OCI-LY7 (cell line): ENCODE results near the gene IFT57. TPM values are rescaled to one million over a fixed set of nuclear protein-coding genes. Genes with fewer than 3 reads are reported as not detected.

Experiments used
- BruUV-seq: library from RNA; stranded (reverse); fragments of 400-500 nt; replicated peaks from 2 replicates; lab custom pipeline; 2021; lab: Mats Ljungman, UMichigan
- CTCF ChIA-PET: fragments of 300-600 bp; sonication (Branson Sonifier 250); formaldehyde crosslinking; loops from one replicate; lab custom pipeline; 2022; ENCODE audit warnings: antibody characterized with exemption; ENCODE audit not compliant: unreplicated experiment; lab: Charles Lee
- POLR2A ChIA-PET: fragments of 300-600 bp; sonication (Branson Sonifier 250); formaldehyde crosslinking; loops from one replicate; lab custom pipeline; 2022; ENCODE audit warnings: antibody characterized with exemption; lab: Charles Lee
- DNase-seq: peaks from one replicate; pipeline ENCODE4 v3.0.0-alpha.2; 2015; ENCODE audit warnings: low spot score
- H2AFZ ChIP-seq: fragments of 200-600 bp; sonication (generic), shearing (Covaris generic); 2 replicates; pipeline ENCODE4 v1.6.1; 2014; ENCODE audit warnings: mild to moderate bottlenecking, antibody characterized with exemption, low read length, moderate library complexity
- H3K27ac ChIP-seq: fragments of 200-600 bp; sonication (generic); 2 replicates; pipeline ENCODE4 v1.5.1; 2014; ENCODE audit warnings: mixed run types, low read depth, mild to moderate bottlenecking, moderate library complexity, low read length, inconsistent platforms; ENCODE audit not compliant: poor library complexity, severe bottlenecking
- H3K36me3 ChIP-seq: fragments of 200-600 bp; sonication (generic); 2 replicates; pipeline ENCODE4 v1.6.1; 2014; ENCODE audit warnings: mild to moderate bottlenecking, antibody characterized with exemption, low read length, moderate library complexity, mixed read lengths; ENCODE audit not compliant: insufficient read depth
- H3K4me1 ChIP-seq: fragments of 200-600 bp; sonication (generic); 2 replicates; pipeline ENCODE4 v1.5.1; 2014; ENCODE audit warnings: mild to moderate bottlenecking, low read length; ENCODE audit not compliant: insufficient read depth, poor library complexity, severe bottlenecking
- H3K4me2 ChIP-seq: fragments of 200-600 bp; sonication (generic); 2 replicates; pipeline ENCODE4 v1.6.1; 2014; ENCODE audit warnings: mild to moderate bottlenecking, low read length
- H3K4me3 ChIP-seq: fragments of 200-600 bp; sonication (generic); 2 replicates; pipeline ENCODE4 v1.5.1; 2014; ENCODE audit warnings: mild to moderate bottlenecking, low read depth, low read length; ENCODE audit not compliant: poor library complexity, severe bottlenecking
- H3K79me2 ChIP-seq: fragments of 200-600 bp; sonication (generic); 2 replicates; pipeline ENCODE4 v1.6.1; 2016; ENCODE audit warnings: low read depth, mild to moderate bottlenecking, low read length, moderate library complexity, mixed read lengths; ENCODE audit not compliant: insufficient read depth
- H3K9me2 ChIP-seq: fragments of 200-600 bp; sonication (generic); 2 replicates; pipeline ENCODE4 v1.6.1; 2016; ENCODE audit warnings: mild to moderate bottlenecking, low read length, mixed read lengths; ENCODE audit not compliant: insufficient read depth
- H3K9me3 ChIP-seq: fragments of 200-600 bp; sonication (generic); 2 replicates; pipeline ENCODE4 v1.6.1; 2014; ENCODE audit warnings: mild to moderate bottlenecking, mixed run types, low read length, mixed read lengths
- H4K20me1 ChIP-seq: fragments of 200-600 bp; sonication (generic); 2 replicates; pipeline ENCODE4 v1.6.1; 2014; ENCODE audit warnings: mild to moderate bottlenecking, antibody characterized with exemption, low read length, moderate library complexity, mixed read lengths; ENCODE audit not compliant: insufficient read depth
- EZH2phosphoT487 ChIP-seq: fragments of 200-600 bp; sonication (generic); IDR thresholded peaks from 2 replicates; pipeline ENCODE4 v1.6.1; 2018; ENCODE audit warnings: low read depth, borderline replicate concordance, mild to moderate bottlenecking, mixed run types, antibody characterized with exemption, low read length, moderate library complexity, mixed read lengths
- intact Hi-C: fragments of 100-400 bp; cut with micrococcal nuclease; formaldehyde crosslinking; loops from one replicate; pipeline ENCODE4 v1.10.0; 2022; ENCODE audit not compliant: unreplicated experiment
- total RNA-seq, 2 experiments: library from RNA; depleted of rRNA in 1 of 2; stranded (reverse); fragments of >200 nt in 1 of 2; shearing (Covaris generic) in 1 of 2; gene quantifications; 2 replicates each; pipeline ENCODE4 v1.2.3, GENCODE V29; 2014 to 2022
- TF ChIP-seq, protein P1 (sequence below): fragments of 200-600 bp; sonication (generic); conservative IDR thresholded peaks from 2 replicates; pipeline ENCODE4 v1.5.1; 2014; ENCODE audit warnings: mild to moderate bottlenecking, antibody characterized with exemption, low read length, moderate library complexity, mixed read lengths

The IFT57 gene
- total RNA-seq, 2 experiments from 2014 or later = 44.1 to 68.2 TPM

DNA sequence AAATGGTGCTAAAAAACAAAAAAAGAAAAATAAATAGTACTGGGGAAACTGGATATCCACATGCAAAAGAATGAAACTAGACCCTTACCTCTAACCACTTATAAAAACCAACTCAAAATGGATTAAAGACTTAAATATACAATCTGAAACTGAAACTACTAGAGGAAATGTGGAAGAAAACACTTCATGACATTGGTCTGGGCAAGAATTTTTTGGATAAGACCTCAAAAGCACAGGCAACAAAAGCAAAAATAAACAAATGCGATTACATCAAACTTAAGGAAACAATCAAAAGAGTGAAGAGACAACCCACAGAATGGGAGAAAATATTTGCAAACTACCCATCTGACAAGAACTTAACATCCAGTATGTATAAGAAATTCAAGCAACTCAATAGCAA, 6.4 kb downstream of the IFT57 start:
- Histone ChIP-seq H3K79me2 (peaks cover 27% of the 10 kb centered on the region; the same call in 1 of the 2 replicates), H3K36me3 (peaks cover 50% of the 10 kb centered on the region), H4K20me1 (no peaks in the 10 kb centered on the region), H3K27ac (no peak overlapping the region), H3K4me1 (peaks cover 29% of the 10 kb centered on the region), H3K4me2 (no peak overlapping the region), H2AFZ (no peak overlapping the region), H3K9me2 (no peaks in the 10 kb centered on the region), H3K4me3 (no peak overlapping the region), H3K9me3 (no peaks in the 10 kb centered on the region)
- ChIA-PET POLR2A (interaction anchor here (0.7 to 1.1 kb wide), 2 partner anchors 9 to 123 kb away, joined by 3 to 4 read pairs; no protein-coding TSS in a partner anchor), CTCF (no interaction called here)
- no peak for TF ChIP-seq EZH2phosphoT487
- TF ChIP-seq, protein P1, sequence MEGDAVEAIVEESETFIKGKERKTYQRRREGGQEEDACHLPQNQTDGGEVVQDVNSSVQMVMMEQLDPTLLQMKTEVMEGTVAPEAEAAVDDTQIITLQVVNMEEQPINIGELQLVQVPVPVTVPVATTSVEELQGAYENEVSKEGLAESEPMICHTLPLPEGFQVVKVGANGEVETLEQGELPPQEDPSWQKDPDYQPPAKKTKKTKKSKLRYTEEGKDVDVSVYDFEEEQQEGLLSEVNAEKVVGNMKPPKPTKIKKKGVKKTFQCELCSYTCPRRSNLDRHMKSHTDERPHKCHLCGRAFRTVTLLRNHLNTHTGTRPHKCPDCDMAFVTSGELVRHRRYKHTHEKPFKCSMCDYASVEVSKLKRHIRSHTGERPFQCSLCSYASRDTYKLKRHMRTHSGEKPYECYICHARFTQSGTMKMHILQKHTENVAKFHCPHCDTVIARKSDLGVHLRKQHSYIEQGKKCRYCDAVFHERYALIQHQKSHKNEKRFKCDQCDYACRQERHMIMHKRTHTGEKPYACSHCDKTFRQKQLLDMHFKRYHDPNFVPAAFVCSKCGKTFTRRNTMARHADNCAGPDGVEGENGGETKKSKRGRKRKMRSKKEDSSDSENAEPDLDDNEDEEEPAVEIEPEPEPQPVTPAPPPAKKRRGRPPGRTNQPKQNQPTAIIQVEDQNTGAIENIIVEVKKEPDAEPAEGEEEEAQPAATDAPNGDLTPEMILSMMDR = no peak
- BruUV-seq = no TSS peak
- no peak for DNase-seq
- intact Hi-C loops = no loop called here

- Histone ChIP-seq H3K4me1 (peaks cover 1% of the 10 kb centered on the region), H3K9me2 (no peaks in the 10 kb centered on the region), H3K27ac (no peak overlapping the region), H3K36me3 (peaks cover 50% of the 10 kb centered on the region), H4K20me1 (no peaks in the 10 kb centered on the region; the same call in 1 of the 2 replicates), H3K9me3 (no peaks in the 10 kb centered on the region), H2AFZ (no peak overlapping the region), H3K4me3 (no peak overlapping the region), H3K4me2 (no peak overlapping the region), H3K79me2 (no peaks in the 10 kb centered on the region)
- BruUV-seq = no TSS peak
- no peak for TF ChIP-seq EZH2phosphoT487
- TF ChIP-seq, protein P1 = no peak
- no peak for DNase-seq
- POLR2A ChIA-PET = no interaction called here
- CTCF ChIA-PET = no interaction called here
- intact Hi-C loops = no loop called here
Measured at GRCh38 chr3:108209579-108209978, 12.6 kb downstream of the IFT57 start.

DNA sequence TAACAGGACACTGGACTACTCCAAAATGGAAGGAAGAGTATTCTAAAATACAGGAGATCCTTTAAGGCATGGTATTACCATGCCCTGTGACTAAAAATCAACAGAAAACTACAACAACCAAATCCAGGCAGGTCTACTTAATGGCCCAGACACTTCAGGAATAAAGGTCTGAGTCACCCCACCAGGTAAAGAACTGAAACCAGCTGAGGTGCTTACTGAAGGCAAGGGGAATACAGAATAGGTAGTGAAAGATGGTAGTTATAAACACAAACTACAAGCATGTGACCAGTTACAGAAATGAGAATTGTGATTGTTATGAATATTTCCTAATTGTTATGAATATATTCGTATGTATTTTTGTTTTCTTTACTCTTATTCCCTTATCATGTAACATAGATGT, 13.4 kb downstream of the IFT57 start:
- CTCF ChIA-PET = no interaction called here
- Histone ChIP-seq H3K9me2 (no peaks in the 10 kb centered on the region), H3K4me3 (no peak overlapping the region), H3K9me3 (no peaks in the 10 kb centered on the region), H2AFZ (no peak overlapping the region), H3K27ac (no peak overlapping the region), H3K36me3 (peaks cover 45% of the 10 kb centered on the region), H3K4me2 (no peak overlapping the region), H3K4me1 (peaks cover 9% of the 10 kb centered on the region), H3K79me2 (no peaks in the 10 kb centered on the region), H4K20me1 (no peaks in the 10 kb centered on the region; the same call in 1 of the 2 replicates)
- intact Hi-C loops = no loop called here
- POLR2A ChIA-PET = no interaction called here
- no peak for TF ChIP-seq EZH2phosphoT487
- TF ChIP-seq, protein P1 = no peak
- DNase-seq = no peak
- no TSS peak for BruUV-seq
